Liver (tissue), 9 donors: ENCODE data around the gene PPP1R10. TPM values are rescaled to one million over a fixed set of nuclear protein-coding genes. Genes with fewer than 3 reads are reported as not detected.

Experiments used
- DNase-seq: peaks from one replicate; pipeline ENCODE4 v3.0.0-alpha.2; 2017; ENCODE audit warnings: low spot score
- H3K27ac ChIP-seq, 2 donors: one replicate each; pipeline ENCODE4 v1.7.0; 2013; ENCODE audit warnings: inconsistent platforms in 2 of 2, low read length in 2 of 2, control low read depth in 1 of 2, low read depth in 1 of 2, mild to moderate bottlenecking in 1 of 2
- H3K27me3 ChIP-seq, 4 donors: one replicate each; pipeline versions ENCODE4 v1.6.1 to v1.7.0; 2013; ENCODE audit warnings: low read length in 3 of 4, inconsistent platforms in 1 of 4, mild to moderate bottlenecking in 1 of 4, moderate library complexity in 1 of 4; ENCODE audit not compliant: control insufficient read depth in 4 of 4, insufficient read depth in 4 of 4
- H3K36me3 ChIP-seq, 4 donors: one replicate each; pipeline versions ENCODE4 v1.6.1 to v1.7.0; 2013; ENCODE audit warnings: low read length in 3 of 4, mild to moderate bottlenecking in 3 of 4, low read depth in 1 of 4, moderate library complexity in 1 of 4; ENCODE audit not compliant: control insufficient read depth in 4 of 4, insufficient read depth in 3 of 4
- H3K4me1 ChIP-seq, 4 donors: one replicate each; pipeline versions ENCODE4 v1.6.1 to v1.7.0; 2013; ENCODE audit warnings: low read length in 3 of 4, mild to moderate bottlenecking in 3 of 4, moderate library complexity in 1 of 4; ENCODE audit not compliant: control insufficient read depth in 4 of 4, insufficient read depth in 4 of 4
- H3K4me3 ChIP-seq, 3 donors: one replicate each; pipeline versions ENCODE4 v1.6.1 to v1.7.0; 2013; ENCODE audit warnings: low read length in 3 of 3, control low read depth in 1 of 3, low read depth in 1 of 3, mild to moderate bottlenecking in 1 of 3
- H3K9ac ChIP-seq, 2 donors: one replicate each; pipeline ENCODE4 v1.7.0; 2013; ENCODE audit warnings: low read length in 2 of 2, mild to moderate bottlenecking in 2 of 2, moderate library complexity in 2 of 2, control low read depth in 1 of 2, low read depth in 1 of 2
- H3K9me3 ChIP-seq, 4 donors: one replicate each; pipeline versions ENCODE4 v1.6.1 to v1.7.0; 2013; ENCODE audit warnings: low read length in 3 of 4; ENCODE audit not compliant: control insufficient read depth in 4 of 4
- CTCF ChIP-seq: fragments of 150-350 bp; IDR thresholded peaks from 2 replicates; pipeline ENCODE4 v1.5.1; 2017; ENCODE audit warnings: improper control_type of control experiment, low read depth, low read length; ENCODE audit not compliant: missing input control
- EGR1 ChIP-seq, 2 donors: IDR thresholded peaks; 2 replicates each; pipeline ENCODE4 v1.6.1; 2016 to 2018; ENCODE audit warnings: antibody characterized with exemption in 2 of 2, low read depth in 2 of 2
- FOXA1 ChIP-seq: IDR thresholded peaks from 2 replicates; pipeline ENCODE4 v1.6.1; 2016; ENCODE audit warnings: antibody characterized with exemption
- FOXA2 ChIP-seq: IDR thresholded peaks from 2 replicates; pipeline ENCODE4 v1.6.1; 2016; ENCODE audit warnings: antibody characterized with exemption
- GABPA ChIP-seq, 2 donors: IDR thresholded peaks in 1 of 2; conservative IDR thresholded peaks in 1 of 2; 2 replicates each; pipeline ENCODE4 v1.6.1; 2016; ENCODE audit warnings: antibody characterized with exemption in 2 of 2, mild to moderate bottlenecking in 1 of 2, moderate library complexity in 1 of 2
- HNF4A ChIP-seq, 2 donors: conservative IDR thresholded peaks; 2 replicates each; pipeline ENCODE4 v1.6.1; 2016; ENCODE audit warnings: antibody characterized with exemption in 2 of 2, mild to moderate bottlenecking in 2 of 2
- HNF4G ChIP-seq: IDR thresholded peaks from 2 replicates; pipeline ENCODE4 v1.6.1; 2016; ENCODE audit warnings: antibody characterized with exemption
- JUND ChIP-seq, 2 donors: IDR thresholded peaks; 2 replicates each; pipeline ENCODE4 v1.6.1; 2016; ENCODE audit warnings: antibody characterized with exemption in 2 of 2
- NR2F2 ChIP-seq: IDR thresholded peaks from 2 replicates; pipeline ENCODE4 v1.6.1; 2016; ENCODE audit warnings: antibody characterized with exemption
- RAD21 ChIP-seq, 2 donors: IDR thresholded peaks; 2 replicates each; pipeline ENCODE4 v1.6.1; 2016; ENCODE audit warnings: antibody characterized with exemption in 2 of 2, mild to moderate bottlenecking in 2 of 2
- RXRA ChIP-seq, 2 donors: IDR thresholded peaks; 2 replicates each; pipeline ENCODE4 v1.6.1; 2017 to 2018; ENCODE audit warnings: antibody characterized with exemption in 2 of 2, mild to moderate bottlenecking in 1 of 2
- SP1 ChIP-seq: IDR thresholded peaks from 2 replicates; pipeline ENCODE4 v1.6.1; 2018; ENCODE audit warnings: antibody characterized with exemption, mild to moderate bottlenecking
- TAF1 ChIP-seq: conservative IDR thresholded peaks from 2 replicates; pipeline ENCODE4 v1.6.1; 2016; ENCODE audit warnings: antibody characterized with exemption, mild to moderate bottlenecking
- YY1 ChIP-seq: IDR thresholded peaks from 2 replicates; pipeline ENCODE4 v1.6.1; 2016; ENCODE audit warnings: antibody characterized with exemption, mild to moderate bottlenecking
- WGBS: extraction: QIAGEN DNeasy Blood & Tissue Kit; methylation state at CpG from one replicate; pipeline ENCODE4 v1.1.7; 2013; 5-methylcytosine and 5-hydroxymethylcytosine counted together
- polyA plus RNA-seq, 2 donors: library from polyadenylated mRNA; stranded (reverse) in 1 of 2; unstranded in 1 of 2; fragments of 200-250 nt in 1 of 2; fragments of >200 nt in 1 of 2; fragmentation: Nextera tagmentation in 1 of 2; extraction: Ambion mirVana in 1 of 2; gene quantifications; one replicate each; pipeline versions ENCODE4 v1.2.1 to v1.2.3, GENCODE V29; 2013 to 2015
- total RNA-seq, 2 donors: library from RNA; depleted of rRNA; stranded (reverse); fragments of >200 nt; gene quantifications; one replicate each; pipeline ENCODE4 v1.2.3, GENCODE V29; 2014
- TF ChIP-seq, protein P1 (sequence below): IDR thresholded peaks from 2 replicates; pipeline ENCODE4 v1.6.1; 2016; ENCODE audit warnings: antibody characterized with exemption
- TF ChIP-seq, protein P2 (sequence below): IDR thresholded peaks from 2 replicates; pipeline ENCODE4 v1.6.1; 2016; ENCODE audit warnings: antibody characterized with exemption
- TF ChIP-seq, protein P3 (sequence below): IDR thresholded peaks from 2 replicates; pipeline ENCODE4 v1.6.1; 2016; ENCODE audit warnings: antibody characterized with exemption, mild to moderate bottlenecking
- TF ChIP-seq, protein P4 (sequence below): IDR thresholded peaks from 2 replicates; pipeline ENCODE4 v1.6.1; 2016; ENCODE audit warnings: antibody characterized with exemption
- donor health status: healthy.
- donor health status: healthy.
- donor health status: healthy.
- donor health status: healthy.
- donor health status: healthy.

The PPP1R10 gene
- total and polyA plus RNA-seq, 4 donors: 11.1 to 21.1 (median 14.1) TPM

DNA sequence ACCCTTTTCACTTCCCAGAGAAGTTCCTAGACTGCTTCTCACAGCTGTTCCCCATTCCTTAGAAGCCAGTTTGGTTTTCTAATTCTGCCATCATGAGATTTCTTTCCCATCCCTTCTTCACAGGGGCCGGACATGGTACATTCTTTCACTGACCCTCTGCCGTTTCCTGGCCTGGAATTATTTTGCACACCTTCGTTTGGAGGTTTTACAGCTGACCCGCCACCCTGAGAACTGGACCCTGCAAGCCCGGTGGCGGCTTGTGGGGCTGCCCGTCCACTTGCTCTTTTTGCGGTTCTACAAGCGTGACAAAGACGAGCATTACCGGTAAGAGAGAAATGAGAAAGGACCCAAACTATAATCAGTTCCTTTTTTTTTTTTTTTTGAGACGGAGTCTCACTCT, 34.1 kb upstream of the PPP1R10 start (continued):
- TF ChIP-seq CTCF (no peak), NR2F2 (no peak), GABPA (IDR thresholded peaks at IDR 0.05 in 1 of 2, conservative IDR thresholded peaks at IDR 0.05 in 1 of 2) (no peak), RXRA (IDR thresholded peaks at IDR 0.05) (no peak), RAD21 (IDR thresholded peaks at IDR 0.05) (no peak)
- TF ChIP-seq, protein P1, sequence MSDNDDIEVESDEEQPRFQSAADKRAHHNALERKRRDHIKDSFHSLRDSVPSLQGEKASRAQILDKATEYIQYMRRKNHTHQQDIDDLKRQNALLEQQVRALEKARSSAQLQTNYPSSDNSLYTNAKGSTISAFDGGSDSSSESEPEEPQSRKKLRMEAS: no peak

- Histone ChIP-seq H3K9me3 (no peaks in the 10 kb centered on the region), H3K27me3 (no peaks in the 10 kb centered on the region), H3K9ac (peak overlapping the region; percentile 80 to 85), H3K4me1 (peaks cover 2 to 20% (median 15%) of the 10 kb centered on the region in 4 donors), H3K27ac (peak overlapping the region; percentile 89 to 93), H3K36me3 (peaks cover 0 to 15% (median 13%) of the 10 kb centered on the region in 4 donors), H3K4me3 (peak overlapping the region; percentile 89 to 98 (median 92))
- TF ChIP-seq, protein P2, sequence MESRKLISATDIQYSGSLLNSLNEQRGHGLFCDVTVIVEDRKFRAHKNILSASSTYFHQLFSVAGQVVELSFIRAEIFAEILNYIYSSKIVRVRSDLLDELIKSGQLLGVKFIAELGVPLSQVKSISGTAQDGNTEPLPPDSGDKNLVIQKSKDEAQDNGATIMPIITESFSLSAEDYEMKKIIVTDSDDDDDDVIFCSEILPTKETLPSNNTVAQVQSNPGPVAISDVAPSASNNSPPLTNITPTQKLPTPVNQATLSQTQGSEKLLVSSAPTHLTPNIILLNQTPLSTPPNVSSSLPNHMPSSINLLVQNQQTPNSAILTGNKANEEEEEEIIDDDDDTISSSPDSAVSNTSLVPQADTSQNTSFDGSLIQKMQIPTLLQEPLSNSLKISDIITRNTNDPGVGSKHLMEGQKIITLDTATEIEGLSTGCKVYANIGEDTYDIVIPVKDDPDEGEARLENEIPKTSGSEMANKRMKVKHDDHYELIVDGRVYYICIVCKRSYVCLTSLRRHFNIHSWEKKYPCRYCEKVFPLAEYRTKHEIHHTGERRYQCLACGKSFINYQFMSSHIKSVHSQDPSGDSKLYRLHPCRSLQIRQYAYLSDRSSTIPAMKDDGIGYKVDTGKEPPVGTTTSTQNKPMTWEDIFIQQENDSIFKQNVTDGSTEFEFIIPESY: no peak
- TF ChIP-seq FOXA2: no peak
- TF ChIP-seq, protein P1: no peak
- no peak for TF ChIP-seq RAD21 (IDR thresholded peaks at IDR 0.05)
- TF ChIP-seq, protein P3, sequence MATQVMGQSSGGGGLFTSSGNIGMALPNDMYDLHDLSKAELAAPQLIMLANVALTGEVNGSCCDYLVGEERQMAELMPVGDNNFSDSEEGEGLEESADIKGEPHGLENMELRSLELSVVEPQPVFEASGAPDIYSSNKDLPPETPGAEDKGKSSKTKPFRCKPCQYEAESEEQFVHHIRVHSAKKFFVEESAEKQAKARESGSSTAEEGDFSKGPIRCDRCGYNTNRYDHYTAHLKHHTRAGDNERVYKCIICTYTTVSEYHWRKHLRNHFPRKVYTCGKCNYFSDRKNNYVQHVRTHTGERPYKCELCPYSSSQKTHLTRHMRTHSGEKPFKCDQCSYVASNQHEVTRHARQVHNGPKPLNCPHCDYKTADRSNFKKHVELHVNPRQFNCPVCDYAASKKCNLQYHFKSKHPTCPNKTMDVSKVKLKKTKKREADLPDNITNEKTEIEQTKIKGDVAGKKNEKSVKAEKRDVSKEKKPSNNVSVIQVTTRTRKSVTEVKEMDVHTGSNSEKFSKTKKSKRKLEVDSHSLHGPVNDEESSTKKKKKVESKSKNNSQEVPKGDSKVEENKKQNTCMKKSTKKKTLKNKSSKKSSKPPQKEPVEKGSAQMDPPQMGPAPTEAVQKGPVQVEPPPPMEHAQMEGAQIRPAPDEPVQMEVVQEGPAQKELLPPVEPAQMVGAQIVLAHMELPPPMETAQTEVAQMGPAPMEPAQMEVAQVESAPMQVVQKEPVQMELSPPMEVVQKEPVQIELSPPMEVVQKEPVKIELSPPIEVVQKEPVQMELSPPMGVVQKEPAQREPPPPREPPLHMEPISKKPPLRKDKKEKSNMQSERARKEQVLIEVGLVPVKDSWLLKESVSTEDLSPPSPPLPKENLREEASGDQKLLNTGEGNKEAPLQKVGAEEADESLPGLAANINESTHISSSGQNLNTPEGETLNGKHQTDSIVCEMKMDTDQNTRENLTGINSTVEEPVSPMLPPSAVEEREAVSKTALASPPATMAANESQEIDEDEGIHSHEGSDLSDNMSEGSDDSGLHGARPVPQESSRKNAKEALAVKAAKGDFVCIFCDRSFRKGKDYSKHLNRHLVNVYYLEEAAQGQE: no peak
- TF ChIP-seq EGR1 (IDR thresholded peaks at IDR 0.05; ENCODE audit: low read depth in 2 of 2): no peak
- no peak for TF ChIP-seq CTCF
- no peak for TF ChIP-seq JUND (IDR thresholded peaks at IDR 0.05)
- TF ChIP-seq HNF4A (conservative IDR thresholded peaks at IDR 0.05): no peak
- TF ChIP-seq HNF4G: no peak
- TF ChIP-seq RXRA (IDR thresholded peaks at IDR 0.05): peak in 1 of 2 donors; percentile 37
- TF ChIP-seq FOXA1: no peak
- TF ChIP-seq, protein P4, sequence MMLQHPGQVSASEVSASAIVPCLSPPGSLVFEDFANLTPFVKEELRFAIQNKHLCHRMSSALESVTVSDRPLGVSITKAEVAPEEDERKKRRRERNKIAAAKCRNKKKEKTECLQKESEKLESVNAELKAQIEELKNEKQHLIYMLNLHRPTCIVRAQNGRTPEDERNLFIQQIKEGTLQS: no peak
- TF ChIP-seq YY1: peak; percentile 78
- TF ChIP-seq SP1: peak; percentile 30
- no peak for TF ChIP-seq GABPA (IDR thresholded peaks at IDR 0.05 in 1 of 2, conservative IDR thresholded peaks at IDR 0.05 in 1 of 2)
- no peak for TF ChIP-seq NR2F2
- no peak for TF ChIP-seq TAF1
- WGBS: under 1% methylated on average over 78 of the region's 78 CpGs
- DNase-seq: peak; percentile 76
These were observed 30.4 kb upstream of the PPP1R10 start for GRCh38 chr6:30647242-30648116.
